T-helper 1 cell treated with Interleukin-12 subunit alpha and Interleukin-12 subunit beta and Interleukin-4 antibody, amounts not matched to agents 30 ng/mL and 1 ng/mL, for 36 hours (primary cell): ENCODE results near the gene ZBTB32. TPM values are rescaled to one million over a fixed set of nuclear protein-coding genes. Genes with fewer than 3 reads are reported as not detected.

Experiments used
- total RNA-seq: library from RNA; stranded (reverse); gene quantifications from 2 replicates; pipeline ENCODE4 v1.2.3, GENCODE V29; 2022

ZBTB32 gene
- total RNA-seq, 1 donor from 2014 or later, result 59.2 TPM

Other genes with a start within 250 kb of the ZBTB32 start
- not detected in 2 replicates for gene KRTDAP, start 214.1 kb upstream of the ZBTB32 start, total RNA-seq
- not detected in 2 replicates for gene DMKN, start 190.9 kb upstream of the ZBTB32 start, total RNA-seq
- not detected in 2 replicates for gene SBSN, start 176.2 kb upstream of the ZBTB32 start, total RNA-seq
- gene GAPDHS, start 171.1 kb upstream of the ZBTB32 start, total RNA-seq, result not detected in 2 replicates
- gene TMEM147, start 158.9 kb upstream of the ZBTB32 start, total RNA-seq, result 55.0 and 60.2 TPM in 2 replicates
- gene ATP4A, start 140.9 kb upstream of the ZBTB32 start, total RNA-seq, result not detected in 2 replicates
- not detected in 2 replicates for gene PMIS2, start 118.4 kb upstream of the ZBTB32 start, total RNA-seq
- gene HAUS5, start 91.8 kb upstream of the ZBTB32 start, total RNA-seq, result 39.7 and 41.3 TPM in 2 replicates
- 112 and 114 TPM in 2 replicates for gene RBM42, start 75.5 kb upstream of the ZBTB32 start, total RNA-seq
- gene ETV2, start 62.8 kb upstream of the ZBTB32 start, total RNA-seq, result 0.59 TPM in 1 of 2 replicates, not detected in the other
- gene COX6B1, start 56.2 kb upstream of the ZBTB32 start, total RNA-seq, result 450 and 452 TPM in 2 replicates
- 0.27 and 0.56 TPM in 2 replicates for gene UPK1A, start 38.0 kb upstream of the ZBTB32 start, total RNA-seq
- 64.0 and 72.8 TPM in 2 replicates for gene KMT2B, start 13.4 kb downstream of the ZBTB32 start, total RNA-seq
- 88.5 and 88.8 TPM in 2 replicates for gene IGFLR1, start 37.9 kb downstream of the ZBTB32 start, total RNA-seq
- gene U2AF1L4, start 40.9 kb downstream of the ZBTB32 start, total RNA-seq, result 33.7 and 35.2 TPM in 2 replicates
- gene PSENEN, start 41.1 kb downstream of the ZBTB32 start, total RNA-seq, result 55.7 and 63.1 TPM in 2 replicates
- 15.0 and 15.5 TPM in 2 replicates for gene LIN37, start 44.0 kb downstream of the ZBTB32 start, total RNA-seq
- gene HSPB6, start 52.5 kb downstream of the ZBTB32 start, total RNA-seq, result not detected in 2 replicates
- 51.4 and 55.9 TPM in 2 replicates for gene PROSER3, start 53.6 kb downstream of the ZBTB32 start, total RNA-seq
- 43.7 and 55.9 TPM in 2 replicates for gene ARHGAP33, start 71.0 kb downstream of the ZBTB32 start, total RNA-seq
- not detected in 2 replicates for gene PRODH2, start 108.3 kb downstream of the ZBTB32 start, total RNA-seq
- not detected in 2 replicates for gene NPHS1, start 147.9 kb downstream of the ZBTB32 start, total RNA-seq
- gene KIRREL2, start 152.4 kb downstream of the ZBTB32 start, total RNA-seq, result 3.0 and 3.3 TPM in 2 replicates
- gene APLP1, start 164.0 kb downstream of the ZBTB32 start, total RNA-seq, result 1.7 and 3.6 TPM in 2 replicates
- 54.0 and 63.1 TPM in 2 replicates for gene NFKBID, start 196.0 kb downstream of the ZBTB32 start, total RNA-seq
- 101 and 108 TPM in 2 replicates for gene HCST, start 198.0 kb downstream of the ZBTB32 start, total RNA-seq
- gene TYROBP, start 203.7 kb downstream of the ZBTB32 start, total RNA-seq, result not detected in 2 replicates
- 13.1 and 14.7 TPM in 2 replicates for gene LRFN3, start 231.8 kb downstream of the ZBTB32 start, total RNA-seq